HCT116 (cell line): ENCODE data around the gene STK24. TPM values are rescaled to one million over a fixed set of nuclear protein-coding genes. Genes with fewer than 3 reads are reported as not detected.

Source experiments
- ATAC-seq: fragments of 200-7000 bp; cut with Tn5 transposase; 2 replicates; pipeline ENCODE4 v1.9.1; 2020; ENCODE audit warnings: mild to moderate bottlenecking, moderate library complexity
- BruUV-seq: library from RNA; stranded (reverse); fragments of 400-500 nt; replicated peaks from 2 replicates; lab custom pipeline; 2021; lab: Mats Ljungman, UMichigan
- CTCF ChIA-PET: fragments of 300-600 bp; sonication (Branson Sonifier 250); formaldehyde crosslinking; loops from one replicate; lab custom pipeline; 2021; ENCODE audit warnings: antibody characterized with exemption; lab: Charles Lee
- POLR2A ChIA-PET: fragments of 300-600, 350-600 bp; sonication (Branson Sonifier 250); formaldehyde crosslinking; loops from one replicate; lab custom pipeline; 2021; ENCODE audit warnings: antibody characterized with exemption; lab: Charles Lee
- RAD21 ChIA-PET, 2 experiments: fragments of 300-600 bp; sonication (Branson Sonifier 250); formaldehyde crosslinking; loops; one replicate each; lab custom pipeline; 2023; ENCODE audit warnings: low total read pairs in 2 of 2; ENCODE audit not compliant: uncharacterized antibody in 2 of 2, unreplicated experiment in 2 of 2, low non-redundant PET in 1 of 2; lab: Charles Lee
- DNase-seq: peaks from one replicate; pipeline ENCODE4 v3.0.0-alpha.2; 2010; ENCODE audit warnings: low read depth, low spot score
- H2AFZ ChIP-seq: fragments of 200-600 bp; shearing (Covaris generic), sonication (generic); 2 replicates; pipeline ENCODE4 v1.6.1; 2017; ENCODE audit warnings: low read depth, mixed run types, mixed read lengths, antibody characterized with exemption, low read length; ENCODE audit not compliant: poor library complexity, severe bottlenecking
- H3K27ac ChIP-seq: 2 replicates; pipeline ENCODE4 v1.5.1; 2012; ENCODE audit warnings: low read depth, low read length
- H3K27me3 ChIP-seq: fragments of 200-600 bp; sonication (generic); 2 replicates; pipeline ENCODE4 v1.6.1; 2016; ENCODE audit warnings: mixed run types, low read length, mixed read lengths; ENCODE audit not compliant: insufficient read depth
- H3K36me3 ChIP-seq, 2 experiments: fragments of 200-500 bp in 1 of 2; fragments of 200-600 bp in 1 of 2; sonication (Bioruptor generic) in 1 of 2; sonication (generic) in 1 of 2; 2 replicates each; pipeline versions ENCODE4 v1.5.1 to v1.6.1; 2014 to 2016; ENCODE audit warnings: low read length in 2 of 2, inconsistent platforms in 1 of 2, mixed read lengths in 1 of 2, mixed run types in 1 of 2; ENCODE audit not compliant: insufficient read depth in 2 of 2, control insufficient read depth in 1 of 2
- H3K4me1 ChIP-seq, 2 experiments: fragments of 200-600 bp in 1 of 2; sonication (generic) in 1 of 2; 2 replicates each; pipeline versions ENCODE4 v1.5.1 to v1.6.1; 2012 to 2017; ENCODE audit warnings: low read length in 2 of 2, inconsistent platforms in 1 of 2, mild to moderate bottlenecking in 1 of 2, mixed read lengths in 1 of 2, mixed run types in 1 of 2, moderate library complexity in 1 of 2; ENCODE audit not compliant: insufficient read depth in 2 of 2, control insufficient read depth in 1 of 2
- H3K4me2 ChIP-seq: fragments of 200-600 bp; sonication (generic); 2 replicates; pipeline ENCODE4 v1.6.1; 2017; ENCODE audit warnings: mixed run types, low read length, mixed read lengths
- H3K4me3 ChIP-seq, 2 experiments: fragments of 200-600 bp in 1 of 2; sonication (generic) in 1 of 2; replicated peaks in 1 of 2; 2 replicates each; pipeline ENCODE4 v1.5.1; 2011 to 2016; ENCODE audit warnings: low read length in 2 of 2, control low read depth in 1 of 2, low read depth in 1 of 2, mild to moderate bottlenecking in 1 of 2, mixed read lengths in 1 of 2, mixed run types in 1 of 2
- H3K79me2 ChIP-seq: fragments of 200-600 bp; sonication (generic); 2 replicates; pipeline ENCODE4 v1.6.1; 2017; ENCODE audit warnings: mild to moderate bottlenecking, mixed run types, low read length, moderate library complexity, mixed read lengths; ENCODE audit not compliant: insufficient read depth
- H3K9ac ChIP-seq: fragments of 200-600 bp; sonication (generic); 2 replicates; pipeline ENCODE4 v1.6.1; 2016; ENCODE audit warnings: low read length, mixed read lengths
- H3K9me2 ChIP-seq: fragments of 200-600 bp; sonication (generic), shearing (Covaris generic); 2 replicates; pipeline ENCODE4 v1.6.1; 2017; ENCODE audit warnings: mixed run types, mild to moderate bottlenecking, moderate library complexity; ENCODE audit not compliant: insufficient read depth
- H3K9me3 ChIP-seq, 2 experiments: fragments of 200-500 bp in 1 of 2; fragments of 200-600 bp in 1 of 2; sonication (Bioruptor generic) in 1 of 2; sonication (generic) in 1 of 2; 2 replicates each; pipeline ENCODE4 v1.6.1; 2014 to 2017; ENCODE audit warnings: low read length in 2 of 2, mixed read lengths in 2 of 2, inconsistent platforms in 1 of 2, low read depth in 1 of 2, mild to moderate bottlenecking in 1 of 2, mixed run types in 1 of 2, moderate library complexity in 1 of 2; ENCODE audit not compliant: control insufficient read depth in 1 of 2, insufficient read depth in 1 of 2
- H4K20me1 ChIP-seq: fragments of 200-600 bp; sonication (generic), shearing (Covaris generic); 2 replicates; pipeline ENCODE4 v1.6.1; 2017; ENCODE audit warnings: mixed run types, mild to moderate bottlenecking, moderate library complexity; ENCODE audit not compliant: insufficient read depth
- EGR1 ChIP-seq: IDR thresholded peaks from 2 replicates; pipeline ENCODE4 v1.6.1; 2012; ENCODE audit warnings: low read depth
- ELF1 ChIP-seq: IDR thresholded peaks from 2 replicates; pipeline ENCODE4 v1.6.1; 2012; ENCODE audit warnings: low read depth, borderline replicate concordance
- EZH2 ChIP-seq: fragments of 200-600 bp; sonication (generic); IDR thresholded peaks from 2 replicates; pipeline ENCODE4 v1.6.1; 2017; ENCODE audit warnings: antibody characterized with exemption, mixed run types
- FOSL1 ChIP-seq: IDR thresholded peaks from 2 replicates; pipeline ENCODE4 v1.6.1; 2012; ENCODE audit warnings: low read depth
- JUND ChIP-seq: IDR thresholded peaks from 2 replicates; pipeline ENCODE4 v1.6.1; 2012
- POLR2A ChIP-seq: IDR thresholded peaks from 2 replicates; pipeline ENCODE4 v1.7.0; 2011; ENCODE audit warnings: borderline replicate concordance; ENCODE audit not compliant: insufficient read depth, insufficient read length; ENCODE audit errors: extremely low read depth
- TCF7L2 ChIP-seq: IDR thresholded peaks from 2 replicates; pipeline ENCODE4 v1.7.0; 2011; ENCODE audit warnings: borderline replicate concordance, inconsistent platforms; ENCODE audit not compliant: insufficient read depth, insufficient read length; ENCODE audit errors: extremely low read depth
- YY1 ChIP-seq: IDR thresholded peaks from 2 replicates; pipeline ENCODE4 v1.6.1; 2011; ENCODE audit warnings: low read length, low read depth, moderate library complexity, mild to moderate bottlenecking; ENCODE audit not compliant: insufficient replicate concordance; ENCODE audit errors: extremely low read depth
- intact Hi-C: fragments of 100-400 bp; cut with micrococcal nuclease; formaldehyde crosslinking; loops from 2 replicates; pipeline ENCODE4 v1.10.0; 2022
- total RNA-seq: library from RNA; stranded (reverse); gene quantifications from one replicate; pipeline ENCODE4 v1.2.1, GENCODE V29; 2021; ENCODE audit not compliant: unreplicated experiment
- TF ChIP-seq, protein P1 (sequence below), 3 experiments: fragments of 200-600 bp in 1 of 3; sonication (generic) in 1 of 3; IDR thresholded peaks in 2 of 3; conservative IDR thresholded peaks in 1 of 3; 2 replicates each; pipeline ENCODE4 v1.5.1; 2012 to 2017; ENCODE audit warnings: low read depth in 2 of 3, low read length in 2 of 3, antibody characterized with exemption in 1 of 3, borderline replicate concordance in 1 of 3, control low read depth in 1 of 3, mild to moderate bottlenecking in 1 of 3, mixed read lengths in 1 of 3, mixed run types in 1 of 3, moderate library complexity in 1 of 3; ENCODE audit not compliant: insufficient read depth in 1 of 3
- TF ChIP-seq, protein P2 (sequence below): IDR thresholded peaks from 2 replicates; pipeline ENCODE4 v1.6.1; 2012

STK24 gene
- total RNA-seq, 1 experiment from 2014 or later: 137 TPM

DNA sequence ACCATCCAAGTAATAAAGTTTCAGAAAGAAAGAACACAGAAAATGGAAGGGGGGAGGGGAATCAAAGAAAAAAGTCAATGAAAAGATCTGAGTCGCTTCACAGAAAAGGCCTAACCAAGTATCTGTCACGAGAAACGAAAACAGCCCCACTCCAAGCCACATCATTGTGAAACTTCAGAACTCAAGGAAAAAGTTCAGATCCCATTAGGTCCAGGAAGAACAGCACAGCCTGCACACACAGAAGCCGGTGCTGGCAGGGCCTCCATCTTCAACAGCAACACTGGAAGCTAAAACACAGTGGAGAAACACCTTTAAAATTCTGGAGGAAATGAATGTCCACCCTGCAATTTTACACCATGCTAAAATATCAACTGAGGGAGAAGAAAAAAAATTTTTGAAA is 8.0 kb downstream of the STK24 start:
- H3K27me3 ChIP-seq: no peaks in the 10 kb centered on the region
- BruUV-seq: no TSS peak
- CTCF ChIA-PET: no interaction called here
- RAD21 ChIA-PET: no interaction called here
- DNase-seq (no peak), ATAC-seq (no peak)
- H3K4me2 ChIP-seq: no peak overlapping the region
- peaks cover 51 to 75% of the 10 kb centered on the region in 2 experiments for H3K4me1 ChIP-seq
- peaks cover 23% of the 10 kb centered on the region; the same call in 1 of the 2 replicates for H4K20me1 ChIP-seq
- H3K79me2 ChIP-seq: peaks cover 100% of the 10 kb centered on the region
- no peaks in the 10 kb centered on the region for H3K9me2 ChIP-seq
- POLR2A ChIA-PET: no interaction called here
- no peak for TF ChIP-seq EZH2
- TF ChIP-seq, protein P1, sequence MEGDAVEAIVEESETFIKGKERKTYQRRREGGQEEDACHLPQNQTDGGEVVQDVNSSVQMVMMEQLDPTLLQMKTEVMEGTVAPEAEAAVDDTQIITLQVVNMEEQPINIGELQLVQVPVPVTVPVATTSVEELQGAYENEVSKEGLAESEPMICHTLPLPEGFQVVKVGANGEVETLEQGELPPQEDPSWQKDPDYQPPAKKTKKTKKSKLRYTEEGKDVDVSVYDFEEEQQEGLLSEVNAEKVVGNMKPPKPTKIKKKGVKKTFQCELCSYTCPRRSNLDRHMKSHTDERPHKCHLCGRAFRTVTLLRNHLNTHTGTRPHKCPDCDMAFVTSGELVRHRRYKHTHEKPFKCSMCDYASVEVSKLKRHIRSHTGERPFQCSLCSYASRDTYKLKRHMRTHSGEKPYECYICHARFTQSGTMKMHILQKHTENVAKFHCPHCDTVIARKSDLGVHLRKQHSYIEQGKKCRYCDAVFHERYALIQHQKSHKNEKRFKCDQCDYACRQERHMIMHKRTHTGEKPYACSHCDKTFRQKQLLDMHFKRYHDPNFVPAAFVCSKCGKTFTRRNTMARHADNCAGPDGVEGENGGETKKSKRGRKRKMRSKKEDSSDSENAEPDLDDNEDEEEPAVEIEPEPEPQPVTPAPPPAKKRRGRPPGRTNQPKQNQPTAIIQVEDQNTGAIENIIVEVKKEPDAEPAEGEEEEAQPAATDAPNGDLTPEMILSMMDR (IDR thresholded peaks at IDR 0.05 in 2 of 3, conservative IDR thresholded peaks at IDR 0.05 in 1 of 3; ENCODE audit: borderline replicate concordance in 1 of 3, insufficient read depth in 1 of 3, low read depth in 2 of 3, low read length in 2 of 3): no peak
- no peak for TF ChIP-seq FOSL1
- no peak for TF ChIP-seq JUND
- no peak for TF ChIP-seq YY1
- no peak for TF ChIP-seq TCF7L2
- no peak for TF ChIP-seq ELF1
- no peak for TF ChIP-seq POLR2A
- TF ChIP-seq EGR1: no peak
- TF ChIP-seq, protein P2, sequence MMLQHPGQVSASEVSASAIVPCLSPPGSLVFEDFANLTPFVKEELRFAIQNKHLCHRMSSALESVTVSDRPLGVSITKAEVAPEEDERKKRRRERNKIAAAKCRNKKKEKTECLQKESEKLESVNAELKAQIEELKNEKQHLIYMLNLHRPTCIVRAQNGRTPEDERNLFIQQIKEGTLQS: no peak
- H2AFZ ChIP-seq: no peak overlapping the region
- H3K4me3 ChIP-seq: no peak overlapping the region
- no peak overlapping the region for H3K27ac ChIP-seq
- H3K36me3 ChIP-seq: no peaks in the 10 kb centered on the region
- intact Hi-C loops: no loop called here
- H3K9me3 ChIP-seq: no peaks in the 10 kb centered on the region
- no peak overlapping the region for H3K9ac ChIP-seq
